Heart left ventricle (tissue), 16 donors: ENCODE results near the gene ANAPC10. TPM values are rescaled to one million over a fixed set of nuclear protein-coding genes. Genes with fewer than 3 reads are reported as not detected.

Source experiments
- ATAC-seq, 4 donors: fragments of 200-7000 bp; cut with Tn5 transposase; one replicate each; pipeline ENCODE4 v1.9.1; 2020 to 2022; ENCODE audit warnings: moderate library complexity in 4 of 4, mild to moderate bottlenecking in 3 of 4, moderate number of reproducible peaks in 1 of 4
- DNase-seq, 5 donors: peaks; one replicate each; pipeline ENCODE4 v3.0.0-alpha.2; 2020
- H3K27ac ChIP-seq, 12 donors: fragments of 200-600 bp; sonication (generic) in 4 of 12; one replicate each; pipeline versions ENCODE4 v1.5.0 to v1.8.0; 2016 to 2022; ENCODE audit warnings: mild to moderate bottlenecking in 2 of 12
- H3K27me3 ChIP-seq, 9 donors: fragments of 200-600 bp; sonication (generic) in 2 of 9; one replicate each; pipeline versions ENCODE4 v1.5.1 to v1.8.0; 2016 to 2022; ENCODE audit warnings: mild to moderate bottlenecking in 3 of 9
- H3K36me3 ChIP-seq, 9 donors: fragments of 200-600 bp; sonication (generic) in 2 of 9; one replicate each; pipeline versions ENCODE4 v1.5.0 to v1.8.0; 2018 to 2022; ENCODE audit warnings: mild to moderate bottlenecking in 2 of 9
- H3K4me1 ChIP-seq, 12 donors: fragments of 200-600 bp; sonication (generic) in 4 of 12; one replicate each; pipeline versions ENCODE4 v1.5.0 to v1.8.0; 2016 to 2022; ENCODE audit warnings: mild to moderate bottlenecking in 3 of 12
- H3K4me3 ChIP-seq, 12 donors: fragments of 200-600 bp; sonication (generic) in 4 of 12; one replicate each; pipeline versions ENCODE4 v1.5.0 to v1.8.0; 2017 to 2022; ENCODE audit warnings: mild to moderate bottlenecking in 9 of 12, moderate library complexity in 4 of 12
- H3K9me3 ChIP-seq, 12 donors: fragments of 200-600 bp; sonication (generic) in 4 of 12; one replicate each; pipeline versions ENCODE4 v1.5.0 to v1.8.0; 2016 to 2022; ENCODE audit warnings: mild to moderate bottlenecking in 1 of 12
- CTCF ChIP-seq, 12 donors: fragments of 200-600 bp; sonication (generic) in 4 of 12; IDR thresholded peaks; one replicate each; pipeline versions ENCODE4 v1.5.0 to v1.8.0; 2018 to 2022; ENCODE audit warnings: antibody characterized with exemption in 12 of 12, mild to moderate bottlenecking in 5 of 12
- POLR2A ChIP-seq, 2 donors: fragments of 450-650 bp; IDR thresholded peaks; one replicate each; pipeline ENCODE4 v1.6.1; 2017; ENCODE audit warnings: antibody characterized with exemption in 2 of 2, mild to moderate bottlenecking in 2 of 2, moderate library complexity in 2 of 2
- WGBS, 4 donors: extraction: QIAGEN DNeasy Blood & Tissue Kit in 2 of 4; methylation state at CpG; one replicate each; pipeline versions ENCODE4 v1.1.5 to v1.1.7; 2013 to 2018; 5-methylcytosine and 5-hydroxymethylcytosine counted together
- intact Hi-C, 10 donors: fragments of 100-400 bp; cut with DNase I; formaldehyde crosslinking; loops; one replicate each; pipeline versions ENCODE4 v1.11.1 to v1.14.2; 2022
- polyA plus RNA-seq, 2 donors: library from polyadenylated mRNA; stranded (reverse); fragments of 200-250 nt; gene quantifications; one replicate each; pipeline ENCODE4 v1.2.3, GENCODE V29; 2013
- total RNA-seq, 9 donors: library from RNA; depleted of rRNA in 2 of 9; stranded (reverse); fragments of >200 nt in 2 of 9; fragmentation: NEBNext Ultra II Directional in 3 of 9; extraction: Animal tissue kit (Norgen Biotek cat#: 25700) in 3 of 9; gene quantifications; one replicate each; pipeline versions ENCODE4 v1.1.0 to v1.2.4, GENCODE V29; 2016 to 2023
- donor health status: ischemic (EF 13 %, LVEDD 7.1; RV severe dilation, severe dysfunction).
- donor health status: healthy with polysubstance abuse.
- donor health status: DM: no; HTN: yes; CAD: no.
- donor health status: DM: no; HTN: no; CAD: no.
- donor health status: ischemic (EF 25% LVEDD 6.9; RV normal size, moderate dysfunction).
- donor health status: ischemic (EF 25% LVEDD 5.7; RV mildly dilated, moderate dysfunction).
- donor health status: healthy.
- donor health status: DM: yes; HTN: yes; CAD: no.
- donor health status: ischemic (EF 35%, LVEDD 5.7; RV mildly dilated, moderate dysfunction).
- donor health status: nonischemic (EF 11% LVEDD 7.7; RV severe dilation, severe dysfunction).
- donor health status: DM: yes; HTN: yes; CAD: no.
- donor health status: PGD.
- donor health status: ischemic (EF 29% LVEDD 5.4; RV normal size, mild dysfunction).
- donor health status: nonischemic (EF 23%, LVEDD 6.1; RV moderate dilation, normal function).

The ANAPC10 gene
- total and polyA plus RNA-seq, 11 donors = 12.3 to 26.9 (median 13.6) TPM

- Histone ChIP-seq H3K4me3 (no peak overlapping the region), H3K27ac (no peak overlapping the region), H3K27me3 (no peaks in the 10 kb centered on the region), H3K4me1 (peaks cover 0 to 4% (median 0%) of the 10 kb centered on the region in 12 donors), H3K36me3 (peaks cover 0 to 6% (median 0%) of the 10 kb centered on the region in 9 donors), H3K9me3 (no peaks in the 10 kb centered on the region)
- TF ChIP-seq CTCF (IDR thresholded peaks at IDR 0.05) (no peak), POLR2A (IDR thresholded peaks at IDR 0.05) (no peak)
- WGBS, 4 donors = 86 to 89% (median 89%) methylated on average over 5 of the region's 5 CpGs
- DNase-seq = no peak
- intact Hi-C loops = no loop called here
- no peak for ATAC-seq
Observed at GRCh38 chr4:145055533-145056257, 42.3 kb downstream of the ANAPC10 start.

DNA sequence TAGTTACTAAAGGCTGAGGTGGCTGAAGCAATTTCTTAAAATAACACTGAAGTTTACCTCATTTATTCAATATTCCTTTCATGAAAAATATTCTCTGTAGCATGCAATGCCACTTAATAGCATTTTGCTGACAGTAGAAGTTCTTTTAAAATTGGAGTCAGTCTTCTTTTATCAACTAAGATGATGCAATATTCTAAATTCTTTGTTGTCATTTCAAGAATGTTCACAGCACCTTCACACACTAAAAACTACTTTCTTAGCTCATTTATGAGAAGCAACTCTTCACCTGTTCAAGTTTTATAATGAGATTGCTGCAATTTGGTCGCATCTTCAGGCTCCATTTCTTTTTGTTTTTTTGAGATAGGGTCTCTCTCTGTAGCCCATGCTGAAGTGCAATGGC lies 48.8 kb downstream of the ANAPC10 start:
- ATAC-seq (no peak), DNase-seq (no peak)
- 94 to 97% (median 94%) methylated on average over 1 of the region's 1 CpG for WGBS, 4 donors
- H3K9me3 ChIP-seq = no peaks in the 10 kb centered on the region
- H3K27ac ChIP-seq = no peak overlapping the region
- no peak overlapping the region for H3K4me3 ChIP-seq
- intact Hi-C loops = no loop called here
- no peaks in the 10 kb centered on the region for H3K4me1 ChIP-seq
- TF ChIP-seq POLR2A (IDR thresholded peaks at IDR 0.05) = no peak
- TF ChIP-seq CTCF (IDR thresholded peaks at IDR 0.05) = no peak
- no peaks in the 10 kb centered on the region for H3K27me3 ChIP-seq
- H3K36me3 ChIP-seq = peaks cover 0 to 17% (median 0%) of the 10 kb centered on the region in 9 donors

- intact Hi-C loops = no loop called here
- H3K36me3 ChIP-seq = peaks cover 0 to 17% (median 0%) of the 10 kb centered on the region in 9 donors
- no peaks in the 10 kb centered on the region for H3K9me3 ChIP-seq
- H3K4me3 ChIP-seq = no peak overlapping the region
- TF ChIP-seq POLR2A (IDR thresholded peaks at IDR 0.05) (no peak), CTCF (IDR thresholded peaks at IDR 0.05) (no peak)
- no peaks in the 10 kb centered on the region for H3K27me3 ChIP-seq
- no peak overlapping the region for H3K27ac ChIP-seq
- ATAC-seq = no peak
- no peaks in the 10 kb centered on the region for H3K4me1 ChIP-seq
- no peak for DNase-seq
Observed at GRCh38 chr4:145048817-145049216, 49.2 kb downstream of the ANAPC10 start.

GRCh38 chr4:145047151-145047550 lies 50.8 kb downstream of the ANAPC10 start:
- no peak overlapping the region for H3K4me3 ChIP-seq
- 82 to 93% (median 83%) methylated on average over 4 of the region's 4 CpGs for whole genome bisulfite sequencing, 4 donors
- DNase-seq = no peak
- TF ChIP-seq POLR2A (IDR thresholded peaks at IDR 0.05) = no peak
- TF ChIP-seq CTCF (IDR thresholded peaks at IDR 0.05) = no peak
- peaks cover 0 to 17% (median 0%) of the 10 kb centered on the region in 9 donors for H3K36me3 ChIP-seq
- H3K27ac ChIP-seq = no peak overlapping the region
- no peaks in the 10 kb centered on the region for H3K9me3 ChIP-seq
- ATAC-seq = no peak
- H3K4me1 ChIP-seq = no peaks in the 10 kb centered on the region
- no peaks in the 10 kb centered on the region for H3K27me3 ChIP-seq
- intact Hi-C loops = no loop called here
